GM21737 (cell line): Measurements from ENCODE around the gene ABCB8.

ENCODE experiments used
- ATAC-seq: cut with Tn5 transposase; IDR thresholded peaks from one replicate; pipeline ENCODE4 v1.9.1; 2021; ENCODE audit warnings: mild to moderate bottlenecking, moderate library complexity; ENCODE audit not compliant: unreplicated experiment

ABCB8 gene

GRCh38 chr7:151056666-151057505 lies 28.6 kb downstream of the ABCB8 start:
- no peak for ATAC-seq

GRCh38 chr7:151057506-151057988 lies 29.3 kb downstream of the ABCB8 start, which contains the start of gene CDK5:
Gene CDK5 (minus strand): TSS chr7:151057897. CDS start chr7:151057848, 49 bp downstream.
- ATAC-seq, result no peak

- ATAC-seq, result peak; percentile 81
Measured at GRCh38 chr7:151057989-151058780, 29.9 kb downstream of the ABCB8 start.

GRCh38 chr7:151058781-151059366 lies 30.6 kb downstream of the ABCB8 start:
- no peak for ATAC-seq

GRCh38 chr7:151059367-151060112 lies 31.3 kb downstream of the ABCB8 start, which contains the start of gene SLC4A2:
Gene SLC4A2 (plus strand): TSS chr7:151059589. CDS start chr7:151061988, 2,399 bp downstream.
- peak; percentile 37 for ATAC-seq

GRCh38 chr7:151060113-151060415 lies 31.8 kb downstream of the ABCB8 start:
- ATAC-seq, result no peak

- no peak for ATAC-seq
Measured at GRCh38 chr7:151060416-151061212, 32.4 kb downstream of the ABCB8 start.

- ATAC-seq, result no peak
Measured at GRCh38 chr7:151061213-151062110, 33.2 kb downstream of the ABCB8 start.

- no peak for ATAC-seq
Measured at GRCh38 chr7:151062111-151062398, 33.8 kb downstream of the ABCB8 start.

- no peak for ATAC-seq
Measured at GRCh38 chr7:151062399-151063211, 34.4 kb downstream of the ABCB8 start.

- no peak for ATAC-seq
Measured at GRCh38 chr7:151063212-151063561, 34.9 kb downstream of the ABCB8 start.

- no peak for ATAC-seq
Measured at GRCh38 chr7:151064454-151064853, 36.2 kb downstream of the ABCB8 start.

- ATAC-seq, result no peak
Measured at GRCh38 chr7:151064993-151065392, 36.7 kb downstream of the ABCB8 start.

- ATAC-seq, result no peak
Measured at GRCh38 chr7:151065516-151065915, 37.3 kb downstream of the ABCB8 start.

GRCh38 chr7:151066273-151066974 lies 38.2 kb downstream of the ABCB8 start:
- no peak for ATAC-seq

- no peak for ATAC-seq
Measured at GRCh38 chr7:151068069-151068773, 40.0 kb downstream of the ABCB8 start.
